OCI-LY1 (cell line): ENCODE data around the gene OXSR1.

ENCODE experiments used
- H2AFZ ChIP-seq: fragments of 200-600 bp; sonication (generic), shearing (Covaris generic); 2 replicates; pipeline ENCODE4 v1.6.0; 2014; ENCODE audit warnings: antibody characterized with exemption, mild to moderate bottlenecking, low read length
- H3F3A ChIP-seq: fragments of 200-600 bp; sonication (generic), shearing (Covaris generic); 2 replicates; pipeline ENCODE4 v1.6.0; 2014; ENCODE audit warnings: mild to moderate bottlenecking, antibody characterized with exemption, low read length, moderate library complexity; ENCODE audit not compliant: insufficient read depth
- H3K27ac ChIP-seq: fragments of 200-600 bp; sonication (generic); 2 replicates; pipeline ENCODE4 v1.5.1; 2014; ENCODE audit warnings: low read length, mixed run types, mild to moderate bottlenecking, low read depth; ENCODE audit not compliant: poor library complexity, severe bottlenecking
- H3K27me3 ChIP-seq: fragments of 200-600 bp; sonication (generic); 2 replicates; pipeline ENCODE4 v1.6.0; 2014; ENCODE audit warnings: antibody characterized with exemption, mild to moderate bottlenecking, low read length, moderate library complexity; ENCODE audit not compliant: insufficient read depth
- H3K36me3 ChIP-seq: fragments of 200-600 bp; sonication (generic); 2 replicates; pipeline ENCODE4 v1.6.1; 2014; ENCODE audit warnings: mild to moderate bottlenecking, antibody characterized with exemption, low read length, moderate library complexity, mixed read lengths; ENCODE audit not compliant: insufficient read depth
- H3K4me1 ChIP-seq: fragments of 200-600 bp; sonication (generic); 2 replicates; pipeline ENCODE4 v1.5.1; 2014; ENCODE audit warnings: mild to moderate bottlenecking, low read length, moderate library complexity; ENCODE audit not compliant: insufficient read depth, severe bottlenecking
- H3K4me2 ChIP-seq: fragments of 200-600 bp; sonication (generic), shearing (Covaris generic); 2 replicates; pipeline ENCODE4 v1.6.1; 2014; ENCODE audit warnings: low read length
- H3K4me3 ChIP-seq: fragments of 200-600 bp; sonication (generic); 2 replicates; pipeline ENCODE4 v1.5.1; 2014; ENCODE audit warnings: low read length, low read depth, mild to moderate bottlenecking, mixed read lengths; ENCODE audit not compliant: poor library complexity, severe bottlenecking
- H3K79me2 ChIP-seq: fragments of 200-600 bp; shearing (Covaris generic); 2 replicates; pipeline ENCODE4 v1.6.1; 2016; ENCODE audit warnings: mixed run types, low read length, mixed read lengths; ENCODE audit not compliant: insufficient read depth
- H3K9ac ChIP-seq: fragments of 200-600 bp; sonication (generic), shearing (Covaris generic); 2 replicates; pipeline ENCODE4 v1.6.1; 2014; ENCODE audit warnings: mild to moderate bottlenecking, low read length, mixed read lengths
- H3K9me2 ChIP-seq: fragments of 200-600 bp; sonication (generic), shearing (Covaris generic); 2 replicates; pipeline ENCODE4 v1.6.1; 2014; ENCODE audit warnings: low read depth, mild to moderate bottlenecking, low read length, mixed read lengths
- H3K9me3 ChIP-seq: fragments of 200-600 bp; shearing (Covaris generic); 2 replicates; pipeline ENCODE4 v1.6.1; 2014; ENCODE audit warnings: low read length, mixed read lengths
- H4K20me1 ChIP-seq: fragments of 200-600 bp; sonication (generic), shearing (Covaris generic); 2 replicates; pipeline ENCODE4 v1.6.0; 2016; ENCODE audit warnings: mild to moderate bottlenecking, low read length; ENCODE audit not compliant: insufficient read depth
- EZH2 ChIP-seq: fragments of 200-600 bp; sonication (generic), shearing (Covaris generic); IDR thresholded peaks from 2 replicates; pipeline ENCODE4 v1.8.0; 2017; ENCODE audit warnings: borderline replicate concordance, mixed run types, mild to moderate bottlenecking, antibody characterized with exemption, low read length, moderate library complexity, mixed read lengths
- TF ChIP-seq, protein P1 (sequence below): fragments of 200-600 bp; sonication (generic), shearing (Covaris generic); IDR thresholded peaks from 2 replicates; pipeline ENCODE4 v1.5.1; 2017; ENCODE audit warnings: mild to moderate bottlenecking, antibody characterized with exemption, low read length, moderate library complexity, mixed read lengths

OXSR1 gene

GRCh38 chr3:38124324-38125122 lies 40.8 kb upstream of the OXSR1 start:
- H3K27ac ChIP-seq, result no peak overlapping the region
- no peak overlapping the region for H3K4me3 ChIP-seq
- H3K27me3 ChIP-seq, result no peaks in the 10 kb centered on the region
- H3K9me3 ChIP-seq, result no peaks in the 10 kb centered on the region
- H3K9me2 ChIP-seq, result no peaks in the 10 kb centered on the region
- no peaks in the 10 kb centered on the region for H3K79me2 ChIP-seq
- H3F3A ChIP-seq, result no peaks in the 10 kb centered on the region
- no peaks in the 10 kb centered on the region for H3K4me1 ChIP-seq
- H4K20me1 ChIP-seq, result no peaks in the 10 kb centered on the region
- TF ChIP-seq, protein P1, sequence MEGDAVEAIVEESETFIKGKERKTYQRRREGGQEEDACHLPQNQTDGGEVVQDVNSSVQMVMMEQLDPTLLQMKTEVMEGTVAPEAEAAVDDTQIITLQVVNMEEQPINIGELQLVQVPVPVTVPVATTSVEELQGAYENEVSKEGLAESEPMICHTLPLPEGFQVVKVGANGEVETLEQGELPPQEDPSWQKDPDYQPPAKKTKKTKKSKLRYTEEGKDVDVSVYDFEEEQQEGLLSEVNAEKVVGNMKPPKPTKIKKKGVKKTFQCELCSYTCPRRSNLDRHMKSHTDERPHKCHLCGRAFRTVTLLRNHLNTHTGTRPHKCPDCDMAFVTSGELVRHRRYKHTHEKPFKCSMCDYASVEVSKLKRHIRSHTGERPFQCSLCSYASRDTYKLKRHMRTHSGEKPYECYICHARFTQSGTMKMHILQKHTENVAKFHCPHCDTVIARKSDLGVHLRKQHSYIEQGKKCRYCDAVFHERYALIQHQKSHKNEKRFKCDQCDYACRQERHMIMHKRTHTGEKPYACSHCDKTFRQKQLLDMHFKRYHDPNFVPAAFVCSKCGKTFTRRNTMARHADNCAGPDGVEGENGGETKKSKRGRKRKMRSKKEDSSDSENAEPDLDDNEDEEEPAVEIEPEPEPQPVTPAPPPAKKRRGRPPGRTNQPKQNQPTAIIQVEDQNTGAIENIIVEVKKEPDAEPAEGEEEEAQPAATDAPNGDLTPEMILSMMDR, result no peak
- TF ChIP-seq EZH2, result no peak
- no peak overlapping the region for H3K4me2 ChIP-seq
- no peak overlapping the region for H2AFZ ChIP-seq
- H3K36me3 ChIP-seq, result peaks cover 65% of the 10 kb centered on the region
- H3K9ac ChIP-seq, result no peak overlapping the region

DNA sequence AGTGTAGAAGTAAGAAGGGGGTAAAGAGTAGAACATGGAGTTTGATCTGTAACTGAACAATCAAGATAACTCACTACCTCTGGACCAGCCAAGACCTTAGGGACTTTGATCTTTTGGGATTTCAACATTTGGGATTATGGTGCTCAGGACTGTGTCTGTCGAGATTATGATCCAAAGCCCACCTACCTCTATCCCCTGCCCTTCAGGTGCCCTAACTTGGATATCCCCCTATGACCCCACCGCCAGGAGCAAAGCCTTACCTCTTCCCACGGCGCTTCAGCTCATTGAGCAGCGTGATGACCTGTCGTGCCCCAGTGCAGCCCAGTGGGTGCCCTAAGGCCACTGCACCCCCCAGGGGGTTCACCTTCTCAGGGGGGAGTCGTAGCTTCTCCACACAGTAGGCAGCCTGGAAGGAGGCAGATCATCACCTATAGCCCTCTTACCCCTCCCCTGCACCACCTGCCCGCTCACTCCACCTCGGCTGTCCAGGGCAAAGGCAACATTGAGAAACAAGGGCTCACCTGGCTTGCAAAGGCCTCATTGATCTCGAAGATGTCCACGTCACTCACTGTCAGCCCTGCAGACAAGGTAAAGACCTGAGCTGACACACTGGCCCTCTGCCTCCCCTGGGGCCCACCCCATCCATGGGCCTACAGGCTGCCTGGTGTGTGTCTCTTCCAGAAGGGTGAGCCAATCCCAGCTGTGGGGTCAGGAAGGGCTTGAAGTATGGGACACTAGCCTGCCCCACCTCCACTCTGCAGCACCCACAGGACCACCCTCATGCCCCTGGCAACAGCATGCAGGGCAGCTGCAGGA lies 39.8 kb upstream of the OXSR1 start:
- Histone ChIP-seq H3K9ac (no peak overlapping the region), H3K79me2 (no peaks in the 10 kb centered on the region), H3F3A (no peaks in the 10 kb centered on the region), H3K4me2 (no peak overlapping the region), H3K27ac (no peak overlapping the region), H2AFZ (no peak overlapping the region), H3K4me1 (no peaks in the 10 kb centered on the region), H3K4me3 (no peak overlapping the region), H3K27me3 (no peaks in the 10 kb centered on the region), H3K9me2 (no peaks in the 10 kb centered on the region), H3K9me3 (no peaks in the 10 kb centered on the region), H4K20me1 (no peaks in the 10 kb centered on the region), H3K36me3 (peaks cover 72% of the 10 kb centered on the region)
- TF ChIP-seq, protein P1, result no peak
- TF ChIP-seq EZH2, result no peak

- Histone ChIP-seq H3K9me2 (no peaks in the 10 kb centered on the region), H3K36me3 (peaks cover 80% of the 10 kb centered on the region), H3K27ac (no peak overlapping the region), H3K4me2 (no peak overlapping the region), H3K79me2 (no peaks in the 10 kb centered on the region), H3K27me3 (no peaks in the 10 kb centered on the region), H3K4me3 (no peak overlapping the region), H3F3A (no peaks in the 10 kb centered on the region), H2AFZ (no peak overlapping the region), H4K20me1 (no peaks in the 10 kb centered on the region), H3K4me1 (no peaks in the 10 kb centered on the region), H3K9me3 (no peaks in the 10 kb centered on the region), H3K9ac (no peak overlapping the region)
- TF ChIP-seq EZH2, result no peak
- TF ChIP-seq, protein P1, result no peak
Measured at GRCh38 chr3:38126121-38126892, 39.0 kb upstream of the OXSR1 start.
